ENCODE data around the gene MYO15B. TPM values are rescaled to one million over a fixed set of nuclear protein-coding genes. Genes with fewer than 3 reads are reported as not detected.

MYO15B gene
- total and polyA plus RNA-seq, 2 donors (not counting 3 experiments of a cell fraction or from before 2014, with no cell fraction given), result 10.2 to 87.8 TPM

DNA sequence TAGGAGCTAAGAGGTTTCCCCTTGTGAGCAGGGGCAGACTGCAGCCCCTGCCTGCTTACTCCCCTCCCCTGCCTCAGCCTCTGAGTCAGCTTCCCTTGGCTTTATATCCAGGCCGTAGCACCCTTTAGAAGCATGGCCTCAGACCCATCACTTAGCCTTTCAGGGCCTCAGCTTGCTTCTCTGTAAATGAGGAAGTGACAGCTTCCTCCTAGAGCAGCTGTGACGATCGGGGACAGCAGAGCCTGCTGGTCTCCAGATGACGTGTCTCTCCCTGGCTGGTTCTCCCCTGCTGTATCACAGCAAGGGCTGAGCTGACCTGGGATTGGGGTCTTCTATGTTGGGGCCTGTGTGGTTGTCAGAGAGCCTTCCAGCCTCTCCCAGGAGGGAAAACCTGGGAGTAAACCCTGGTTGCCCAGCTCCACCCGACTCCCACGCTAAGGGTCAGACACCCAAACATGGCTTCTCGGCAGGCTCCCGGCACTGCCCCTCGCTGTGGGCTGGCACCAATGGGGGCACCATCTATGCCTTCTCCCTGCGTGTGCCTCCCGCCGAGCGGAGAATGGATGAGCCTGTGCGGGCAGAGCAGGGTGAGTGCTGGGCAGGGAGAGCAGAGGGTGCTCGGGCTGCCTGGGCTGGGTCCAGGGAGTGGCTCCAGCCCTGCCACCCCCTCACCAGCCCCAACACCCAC lies 16.3 kb upstream of the MYO15B start:
- no peaks in the 10 kb centered on the region for H3K9me3 ChIP-seq (replicated peaks; ENCODE audit: control insufficient read depth, insufficient read depth, low read length)
- H3K4me1 ChIP-seq (ENCODE audit: control insufficient read depth, extremely low read depth, insufficient read depth, low read length), result peaks cover 9% of the 10 kb centered on the region
- H3K4me3 ChIP-seq (replicated peaks in 1 of 3; ENCODE audit: insufficient read depth in 1 of 3, low read depth in 1 of 3, low read length in 3 of 3), result no peak overlapping the region
- peak; percentile 94 for FAIRE-seq
- dilution Hi-C loops (cut with MboI; ENCODE audit: extremely low pct_ligation_motif_present, low sequenced_read_pairs), result no loop called here
- no peaks in the 10 kb centered on the region for H3K9me1 ChIP-seq (replicated peaks; ENCODE audit: control insufficient read depth, extremely low read depth, insufficient read depth, low read length)
- peak overlapping the region; percentile 29 for H2AFZ ChIP-seq (ENCODE audit: low read depth, low read length)
- peak; percentile 21 for DNase-seq (ENCODE audit: low read depth, low spot score)
- H3K79me2 ChIP-seq (ENCODE audit: control insufficient read depth, insufficient read depth, low read length), result no peaks in the 10 kb centered on the region
- TF ChIP-seq FOS (IDR thresholded peaks at IDR 0.05; ENCODE audit: borderline replicate concordance, insufficient read depth, low read length) (peak; percentile 36), EZH2 (IDR thresholded peaks at IDR 0.05; ENCODE audit: borderline replicate concordance, low read depth, low read length, severe bottlenecking) (no peak), POLR2A (IDR thresholded peaks at IDR 0.05; ENCODE audit: low read depth, low read length) (no peak)
- H3K4me2 ChIP-seq (ENCODE audit: insufficient read depth, low read length), result no peak overlapping the region
- peak overlapping the region; percentile 60 for H3K27ac ChIP-seq (ENCODE audit: insufficient read depth, low read depth, low read length)
- BruUV-seq (replicated peaks), result no TSS peak
- no peaks in the 10 kb centered on the region for H4K20me1 ChIP-seq (replicated peaks; ENCODE audit: control insufficient read depth, extremely low read depth, insufficient read depth, low read length)
- intact Hi-C loops (cut with micrococcal nuclease), result no loop called here
- H3K9ac ChIP-seq (replicated peaks; ENCODE audit: extremely low read depth, insufficient read depth, low read length), result no peak overlapping the region
- ChIA-PET POLR2A (no interaction called here), CTCF (interaction anchor here (0.8 to 2.1 kb wide), 6 partner anchors 17 to 61 kb away, joined by 3 to 4 read pairs (median 4); partner anchors contain the start of gene TSEN54)
- H3K27me3 ChIP-seq (ENCODE audit: control insufficient read depth in 2 of 2, insufficient read depth in 2 of 2, low read length in 2 of 2), result no peaks in the 10 kb centered on the region
- H3K36me3 ChIP-seq (ENCODE audit: control insufficient read depth in 2 of 2, extremely low read depth in 1 of 2, insufficient read depth in 2 of 2, low read length in 2 of 2), result no peaks in the 10 kb centered on the region

DNA sequence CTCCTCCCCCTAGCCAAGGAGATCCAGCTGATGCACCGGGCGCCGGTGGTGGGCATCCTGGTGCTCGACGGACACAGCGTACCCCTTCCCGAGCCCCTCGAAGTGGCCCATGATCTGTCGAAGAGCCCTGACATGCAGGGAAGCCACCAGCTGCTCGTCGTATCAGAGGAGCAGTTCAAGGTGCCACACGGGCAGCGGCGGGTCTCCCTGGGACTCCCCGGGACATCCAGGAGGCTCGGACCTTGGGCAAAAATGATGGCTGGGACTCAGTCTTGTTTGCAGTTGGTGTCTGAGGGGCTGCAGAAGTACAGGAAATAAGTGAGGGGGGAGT lies 15.8 kb upstream of the MYO15B start:
- BruUV-seq (replicated peaks), result no TSS peak
- Histone ChIP-seq H3K9me3 (replicated peaks; ENCODE audit: control insufficient read depth, insufficient read depth, low read length) (no peaks in the 10 kb centered on the region), H3K4me2 (ENCODE audit: insufficient read depth, low read length) (no peak overlapping the region), H3K79me2 (ENCODE audit: control insufficient read depth, insufficient read depth, low read length) (no peaks in the 10 kb centered on the region), H4K20me1 (replicated peaks; ENCODE audit: control insufficient read depth, extremely low read depth, insufficient read depth, low read length) (no peaks in the 10 kb centered on the region), H3K36me3 (ENCODE audit: control insufficient read depth in 2 of 2, extremely low read depth in 1 of 2, insufficient read depth in 2 of 2, low read length in 2 of 2) (no peaks in the 10 kb centered on the region), H3K4me3 (replicated peaks in 1 of 3; ENCODE audit: insufficient read depth in 1 of 3, low read depth in 1 of 3, low read length in 3 of 3) (no peak overlapping the region), H3K27me3 (ENCODE audit: control insufficient read depth in 2 of 2, insufficient read depth in 2 of 2, low read length in 2 of 2) (no peaks in the 10 kb centered on the region), H3K4me1 (ENCODE audit: control insufficient read depth, extremely low read depth, insufficient read depth, low read length) (peaks cover 9% of the 10 kb centered on the region), H3K9ac (replicated peaks; ENCODE audit: extremely low read depth, insufficient read depth, low read length) (no peak overlapping the region), H3K9me1 (replicated peaks; ENCODE audit: control insufficient read depth, extremely low read depth, insufficient read depth, low read length) (no peaks in the 10 kb centered on the region), H3K27ac (ENCODE audit: insufficient read depth, low read depth, low read length) (peak overlapping the region; percentile 60), H2AFZ (ENCODE audit: low read depth, low read length) (no peak overlapping the region)
- dilution Hi-C loops (cut with MboI; ENCODE audit: extremely low pct_ligation_motif_present, low sequenced_read_pairs), result no loop called here
- POLR2A ChIA-PET, result no interaction called here
- TF ChIP-seq POLR2A (IDR thresholded peaks at IDR 0.05; ENCODE audit: low read depth, low read length), result no peak
- TF ChIP-seq MYC (IDR thresholded peaks at IDR 0.05; ENCODE audit: low read depth, low read length), result no peak
- no peak for TF ChIP-seq POLR2AphosphoS5 (IDR thresholded peaks at IDR 0.05; ENCODE audit: insufficient read depth, low read depth, low read length)
- no peak for TF ChIP-seq JUN (IDR thresholded peaks at IDR 0.05; ENCODE audit: borderline replicate concordance, insufficient read depth, insufficient read length, low read depth)
- TF ChIP-seq, protein P1, sequence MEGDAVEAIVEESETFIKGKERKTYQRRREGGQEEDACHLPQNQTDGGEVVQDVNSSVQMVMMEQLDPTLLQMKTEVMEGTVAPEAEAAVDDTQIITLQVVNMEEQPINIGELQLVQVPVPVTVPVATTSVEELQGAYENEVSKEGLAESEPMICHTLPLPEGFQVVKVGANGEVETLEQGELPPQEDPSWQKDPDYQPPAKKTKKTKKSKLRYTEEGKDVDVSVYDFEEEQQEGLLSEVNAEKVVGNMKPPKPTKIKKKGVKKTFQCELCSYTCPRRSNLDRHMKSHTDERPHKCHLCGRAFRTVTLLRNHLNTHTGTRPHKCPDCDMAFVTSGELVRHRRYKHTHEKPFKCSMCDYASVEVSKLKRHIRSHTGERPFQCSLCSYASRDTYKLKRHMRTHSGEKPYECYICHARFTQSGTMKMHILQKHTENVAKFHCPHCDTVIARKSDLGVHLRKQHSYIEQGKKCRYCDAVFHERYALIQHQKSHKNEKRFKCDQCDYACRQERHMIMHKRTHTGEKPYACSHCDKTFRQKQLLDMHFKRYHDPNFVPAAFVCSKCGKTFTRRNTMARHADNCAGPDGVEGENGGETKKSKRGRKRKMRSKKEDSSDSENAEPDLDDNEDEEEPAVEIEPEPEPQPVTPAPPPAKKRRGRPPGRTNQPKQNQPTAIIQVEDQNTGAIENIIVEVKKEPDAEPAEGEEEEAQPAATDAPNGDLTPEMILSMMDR (IDR thresholded peaks at IDR 0.05; ENCODE audit: extremely low read depth in 1 of 2, insufficient read depth in 1 of 2, low read depth in 1 of 2, low read length in 2 of 2), result no peak
- no peak for TF ChIP-seq GATA2 (IDR thresholded peaks at IDR 0.05; ENCODE audit: insufficient read depth, insufficient read length, low read depth, low read length)
- TF ChIP-seq, protein P2, sequence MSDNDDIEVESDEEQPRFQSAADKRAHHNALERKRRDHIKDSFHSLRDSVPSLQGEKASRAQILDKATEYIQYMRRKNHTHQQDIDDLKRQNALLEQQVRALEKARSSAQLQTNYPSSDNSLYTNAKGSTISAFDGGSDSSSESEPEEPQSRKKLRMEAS (IDR thresholded peaks at IDR 0.05; ENCODE audit: insufficient read depth, insufficient read length), result no peak
- TF ChIP-seq EZH2 (IDR thresholded peaks at IDR 0.05; ENCODE audit: borderline replicate concordance, low read depth, low read length, severe bottlenecking), result no peak
- TF ChIP-seq FOS (IDR thresholded peaks at IDR 0.05; ENCODE audit: borderline replicate concordance, insufficient read depth, low read length), result no peak
- intact Hi-C loops (cut with micrococcal nuclease), result no loop called here
- CTCF ChIA-PET, result interaction anchor here (0.9 to 2.1 kb wide), 5 partner anchors 17 to 61 kb away, joined by 3 to 4 read pairs (median 4); partner anchors contain the start of gene TSEN54
- no peak for FAIRE-seq
- no peak for DNase-seq (ENCODE audit: low read depth, low spot score)
